22Rv1 (cell line): ENCODE measurements around the gene PRR23C.

Experiments used
- CTCF ChIP-seq: fragments of 450-650 bp; IDR thresholded peaks from 2 replicates; pipeline ENCODE4 v1.5.1; 2017; ENCODE audit warnings: mild to moderate bottlenecking
- ZFX ChIP-seq: fragments of 450-650 bp; IDR thresholded peaks from 2 replicates; pipeline ENCODE4 v1.6.1; 2017; ENCODE audit warnings: antibody characterized with exemption, borderline replicate concordance

- no peak for TF ChIP-seq CTCF
- no peak for TF ChIP-seq ZFX
Measured at GRCh38 chr3:139006051-139006716, 38.5 kb downstream of the PRR23C start, which contains the start of gene PRR23A.
